GM12864 (cell line): ENCODE data around the gene LPP.

Experiments
- DNase-seq: peaks from one replicate; pipeline ENCODE4 v3.0.0-alpha.2; 2011; ENCODE audit warnings: low read depth
- H3K4me3 ChIP-seq: 2 replicates; pipeline ENCODE4 v1.5.1; 2011; ENCODE audit warnings: mild to moderate bottlenecking, low read depth, low read length, control low read depth
- TF ChIP-seq, protein P1 (sequence below): IDR thresholded peaks from 2 replicates; pipeline ENCODE4 v1.5.1; 2011; ENCODE audit warnings: low read depth, mild to moderate bottlenecking, moderate library complexity, low read length, control low read depth, inconsistent platforms; ENCODE audit errors: missing control alignments

The LPP gene

DNA sequence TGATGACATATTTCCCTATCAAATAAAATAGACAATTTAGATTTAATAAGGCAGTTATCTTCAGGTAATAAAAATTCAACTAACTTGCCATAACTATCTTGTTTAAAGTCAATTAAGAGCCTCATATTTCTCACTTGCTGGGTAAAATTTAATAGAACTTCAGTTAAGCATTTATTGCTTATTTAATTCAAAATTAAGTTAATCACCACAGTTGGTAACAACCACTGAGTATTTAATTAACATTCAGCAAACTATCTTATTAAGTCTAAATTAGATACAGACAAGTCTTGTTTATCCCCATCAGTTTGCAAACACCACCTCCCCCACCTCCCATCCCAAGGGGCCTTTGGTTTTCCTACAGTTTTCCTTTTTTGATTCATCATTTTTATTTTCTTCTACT is 14.7 kb downstream of the LPP start:
- DNase-seq: no peak
- TF ChIP-seq, protein P1, sequence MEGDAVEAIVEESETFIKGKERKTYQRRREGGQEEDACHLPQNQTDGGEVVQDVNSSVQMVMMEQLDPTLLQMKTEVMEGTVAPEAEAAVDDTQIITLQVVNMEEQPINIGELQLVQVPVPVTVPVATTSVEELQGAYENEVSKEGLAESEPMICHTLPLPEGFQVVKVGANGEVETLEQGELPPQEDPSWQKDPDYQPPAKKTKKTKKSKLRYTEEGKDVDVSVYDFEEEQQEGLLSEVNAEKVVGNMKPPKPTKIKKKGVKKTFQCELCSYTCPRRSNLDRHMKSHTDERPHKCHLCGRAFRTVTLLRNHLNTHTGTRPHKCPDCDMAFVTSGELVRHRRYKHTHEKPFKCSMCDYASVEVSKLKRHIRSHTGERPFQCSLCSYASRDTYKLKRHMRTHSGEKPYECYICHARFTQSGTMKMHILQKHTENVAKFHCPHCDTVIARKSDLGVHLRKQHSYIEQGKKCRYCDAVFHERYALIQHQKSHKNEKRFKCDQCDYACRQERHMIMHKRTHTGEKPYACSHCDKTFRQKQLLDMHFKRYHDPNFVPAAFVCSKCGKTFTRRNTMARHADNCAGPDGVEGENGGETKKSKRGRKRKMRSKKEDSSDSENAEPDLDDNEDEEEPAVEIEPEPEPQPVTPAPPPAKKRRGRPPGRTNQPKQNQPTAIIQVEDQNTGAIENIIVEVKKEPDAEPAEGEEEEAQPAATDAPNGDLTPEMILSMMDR: no peak
- H3K4me3 ChIP-seq: no peak overlapping the region

DNA sequence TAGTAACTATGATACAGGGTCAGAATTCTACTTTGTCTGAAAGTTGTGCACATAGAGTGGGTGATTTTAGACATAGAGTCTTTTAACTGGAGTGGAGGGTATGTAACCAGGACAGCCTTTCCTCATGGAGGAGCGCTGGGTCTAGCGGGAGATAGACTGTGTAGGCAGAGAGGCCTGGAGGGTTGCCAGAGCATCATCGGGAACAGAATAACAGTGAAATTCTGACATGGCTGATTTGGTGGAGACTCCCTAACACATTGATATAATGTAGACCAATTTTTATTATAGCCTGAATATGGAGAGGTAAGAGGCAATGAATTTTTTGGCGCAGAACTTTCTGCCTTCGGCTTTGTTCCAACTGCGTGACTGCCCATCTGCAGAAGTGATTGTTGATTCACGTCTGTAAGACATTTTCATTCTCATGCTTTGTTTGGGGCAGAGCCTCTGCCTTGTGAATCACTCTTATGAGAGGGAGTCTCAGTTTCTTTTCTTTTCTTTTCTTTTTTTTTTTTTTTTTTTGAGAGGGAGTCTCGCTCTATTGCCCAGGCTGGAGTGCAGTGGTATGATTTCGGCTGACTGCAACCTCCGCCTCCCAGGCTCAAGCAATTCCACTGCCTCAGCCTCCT is 16.0 kb downstream of the LPP start:
- H3K4me3 ChIP-seq: no peak overlapping the region
- DNase-seq: no peak
- TF ChIP-seq, protein P1: no peak

DNA sequence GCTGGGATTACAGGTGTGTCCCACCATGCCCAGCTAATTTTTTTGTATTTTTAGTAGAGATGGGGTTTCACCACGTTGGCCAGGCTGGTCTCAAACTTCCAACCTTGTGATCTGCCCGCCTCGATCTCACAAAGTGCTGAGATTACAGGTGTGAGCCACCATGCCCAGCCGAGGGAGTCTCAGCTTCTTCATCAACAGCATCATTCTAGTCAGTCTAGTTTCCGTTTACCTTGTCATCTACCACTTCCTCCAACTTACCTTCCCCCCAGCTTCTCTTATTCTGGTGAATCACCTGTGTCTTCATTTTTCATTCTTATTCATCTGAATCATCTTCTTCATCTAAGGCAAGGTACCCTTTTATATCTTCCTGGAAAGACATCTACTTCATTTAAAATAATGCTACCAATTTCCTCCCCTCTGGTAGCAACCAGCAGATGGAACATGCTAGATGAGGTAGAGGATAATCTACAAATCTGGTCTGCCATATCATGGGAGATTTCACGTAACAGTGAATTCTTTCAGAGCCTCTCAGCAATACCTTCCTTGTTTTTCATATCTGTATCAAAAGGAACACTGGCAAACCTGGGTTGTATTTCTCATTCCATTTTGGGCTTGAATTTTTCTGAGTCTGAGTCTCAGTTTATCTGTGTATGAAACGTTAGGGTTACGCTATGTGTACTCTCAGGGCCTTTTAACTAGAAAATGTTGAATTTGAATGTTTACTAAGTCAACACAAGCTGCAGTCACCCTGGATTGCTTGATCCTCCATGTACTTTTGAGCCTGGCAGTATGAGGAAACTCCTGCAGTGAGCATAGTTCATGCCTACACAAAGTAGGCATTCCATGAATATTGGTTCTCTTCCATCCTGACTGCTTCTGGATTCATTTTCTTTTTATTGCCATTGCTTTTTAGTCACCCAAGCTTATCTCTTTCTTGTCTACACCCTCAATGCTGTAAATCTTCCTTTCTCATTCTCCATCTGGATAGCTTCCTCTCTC is 16.8 kb downstream of the LPP start:
- TF ChIP-seq, protein P1: no peak
- DNase-seq: no peak
- H3K4me3 ChIP-seq: no peak overlapping the region

DNA sequence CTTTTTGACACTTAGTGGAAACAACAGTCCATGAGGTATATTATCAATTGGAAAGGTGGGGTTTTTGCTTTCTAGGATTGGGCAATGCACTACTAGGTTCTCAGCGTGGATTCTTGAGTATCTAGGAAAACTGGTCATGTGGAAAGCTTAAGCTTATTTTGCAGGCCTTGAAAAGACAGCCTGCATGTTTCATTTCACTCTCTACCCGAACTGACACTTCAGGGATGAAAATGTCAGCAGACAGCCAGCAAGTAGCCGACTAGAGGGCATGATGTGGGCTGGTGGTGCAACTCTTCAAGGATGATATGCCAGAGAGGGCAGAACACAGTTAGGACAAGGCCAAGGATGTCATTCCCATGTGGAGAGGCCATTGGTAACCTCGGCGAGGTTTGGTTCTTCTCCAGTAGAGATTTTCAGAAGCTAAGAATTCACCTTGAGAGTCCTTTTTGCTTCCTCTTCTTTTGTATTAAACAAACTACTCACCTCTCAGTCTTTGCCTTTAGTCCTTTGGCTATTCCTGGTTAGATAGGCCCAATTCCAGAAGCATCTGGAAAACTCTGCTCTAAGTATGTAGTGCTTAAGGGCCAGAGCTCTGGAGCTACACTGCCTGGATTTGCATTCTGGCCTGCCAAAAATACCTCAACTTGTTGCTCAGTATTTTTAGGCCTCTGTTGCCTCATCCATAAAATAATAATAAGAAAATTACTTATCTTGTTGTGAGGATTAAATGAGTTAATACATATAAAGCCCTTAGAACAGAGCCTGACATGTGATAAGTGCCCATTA is 17.9 kb downstream of the LPP start:
- TF ChIP-seq, protein P1: no peak
- H3K4me3 ChIP-seq: no peak overlapping the region
- DNase-seq: no peak

DNA sequence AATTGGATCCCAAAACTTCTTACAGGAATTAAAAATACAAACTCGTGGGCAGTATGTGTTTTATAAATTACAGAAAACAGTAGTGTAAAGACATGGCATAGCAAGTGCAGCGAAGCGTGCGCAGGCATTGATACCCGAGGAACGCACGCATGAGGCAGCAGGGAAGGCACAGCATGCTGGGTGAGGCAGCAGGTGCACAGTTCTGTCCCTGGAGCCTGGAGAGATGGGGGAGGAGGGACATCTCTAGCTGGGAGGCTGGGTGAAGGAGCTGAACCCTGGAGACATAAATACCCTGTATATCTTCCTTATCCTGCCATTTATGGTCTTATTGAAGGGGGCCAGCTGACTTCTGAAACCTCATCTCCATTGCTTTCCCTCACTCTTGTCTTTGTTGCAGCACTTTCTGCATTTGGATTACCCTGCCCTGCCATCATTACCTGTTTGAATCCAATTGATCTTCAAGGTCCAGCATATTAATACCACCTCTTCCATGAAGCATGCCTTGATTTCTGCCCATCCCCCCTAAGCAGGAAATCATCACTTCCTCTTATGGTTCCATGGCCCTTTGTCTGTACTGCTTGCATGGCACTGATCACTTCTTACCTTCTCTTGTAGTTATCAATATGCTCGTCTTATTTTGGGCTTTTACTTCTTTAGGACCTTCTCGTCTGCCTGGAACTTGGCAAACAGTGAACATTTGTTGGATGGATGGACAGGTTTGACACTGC is 20.5 kb downstream of the LPP start:
- no peak for DNase-seq
- TF ChIP-seq, protein P1: no peak
- H3K4me3 ChIP-seq: no peak overlapping the region

DNA sequence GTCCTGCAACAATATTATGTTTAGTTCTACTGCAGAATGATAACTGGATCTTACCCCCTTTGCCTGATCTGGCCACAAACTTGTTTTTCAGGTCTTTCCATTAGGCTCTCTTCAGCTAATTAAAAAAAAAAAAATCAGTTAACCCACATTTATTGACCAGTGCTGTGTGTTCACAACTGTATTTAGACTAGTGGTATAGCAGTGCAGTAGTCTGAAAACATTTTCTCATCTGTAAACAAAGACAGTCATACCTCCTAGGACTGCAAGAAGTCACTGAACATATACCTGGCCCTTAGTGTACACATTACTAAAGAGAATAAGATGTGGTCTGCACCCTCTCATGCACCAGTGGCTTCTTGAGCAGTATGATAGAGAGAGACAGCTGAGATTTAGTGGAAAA is 22.5 kb downstream of the LPP start:
- DNase-seq: no peak
- H3K4me3 ChIP-seq: no peak overlapping the region
- TF ChIP-seq, protein P1: no peak
